AG04449 (cell line): ENCODE measurements around the gene EREG.

ENCODE experiments used
- CTCF ChIA-PET: fragments of 350-600 bp; formaldehyde crosslinking; extraction: SDS; loops from one replicate; lab custom pipeline; 2021; ENCODE audit warnings: antibody characterized with exemption; lab: Yijun Ruan, JAX
- POLR2A ChIA-PET: fragments of 400-600, 350-600 bp; formaldehyde crosslinking; extraction: SDS; loops from one replicate; lab custom pipeline; 2020; ENCODE audit warnings: antibody characterized with exemption, inconsistent platforms; lab: Yijun Ruan, JAX
- DNase-seq: peaks from one replicate; pipeline ENCODE4 v3.0.0-alpha.2; 2010; ENCODE audit warnings: low read depth, low spot score
- H3K4me3 ChIP-seq: 2 replicates; pipeline ENCODE4 v1.5.1; 2011; ENCODE audit warnings: low read depth, mild to moderate bottlenecking, control low read depth, low read length
- CTCF ChIP-seq: IDR thresholded peaks from one replicate; pipeline ENCODE4 v1.5.1; 2011; ENCODE audit warnings: mild to moderate bottlenecking, moderate library complexity, low read length, control low read depth, inconsistent platforms; ENCODE audit not compliant: insufficient read depth; ENCODE audit errors: missing control alignments

EREG gene

DNA sequence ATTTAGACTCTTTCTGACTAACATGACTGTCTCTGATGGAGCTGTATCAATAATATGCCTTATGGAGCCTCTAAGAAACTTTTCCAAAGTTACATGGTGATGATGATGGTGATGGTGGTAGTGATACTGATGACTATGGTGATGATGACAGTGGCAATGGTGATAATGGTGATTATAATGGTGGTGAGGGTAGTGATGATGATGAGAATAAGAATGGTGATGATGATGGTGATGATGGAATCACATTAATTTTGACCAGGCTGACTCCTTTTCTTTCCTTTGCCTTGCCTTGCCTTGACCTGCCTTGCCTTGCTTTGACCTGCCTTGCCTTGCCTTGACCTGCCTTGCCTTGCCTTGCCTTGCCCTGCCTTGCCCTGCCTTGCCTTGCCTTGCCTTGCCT is 48.3 kb downstream of the EREG start:
- ChIA-PET POLR2A (no interaction called here), CTCF (no interaction called here)
- H3K4me3 ChIP-seq, result no peak overlapping the region
- DNase-seq, result no peak
- TF ChIP-seq CTCF, result no peak

DNA sequence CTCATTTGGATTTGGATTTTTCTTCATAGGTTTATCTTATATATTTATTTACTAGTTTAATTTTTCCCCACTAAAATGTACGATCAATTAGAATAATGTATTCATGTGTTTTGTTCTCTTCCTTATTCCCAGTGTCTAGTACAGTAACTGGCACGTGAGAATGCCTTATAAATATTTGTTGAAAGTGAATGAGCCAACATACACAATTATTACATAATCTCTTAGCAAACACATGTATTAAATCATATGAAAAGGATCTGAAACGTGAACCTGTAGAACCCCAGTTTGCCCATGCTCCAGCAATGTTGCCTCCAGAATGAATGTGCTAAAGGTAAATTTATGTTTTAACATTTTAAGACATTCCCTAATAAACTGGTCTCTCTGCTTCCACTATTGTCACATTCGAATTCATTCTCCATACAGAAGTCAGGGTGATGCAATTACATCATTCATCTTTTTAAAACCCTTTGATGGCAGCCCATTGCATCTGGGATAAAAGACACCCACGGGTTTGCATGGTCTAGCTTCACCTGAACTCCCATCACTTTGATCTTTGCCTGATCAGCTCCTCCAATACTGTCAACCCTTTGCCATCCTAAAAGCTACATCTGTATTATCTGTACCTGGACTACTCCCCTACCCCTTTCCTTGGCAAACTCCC is 49.3 kb downstream of the EREG start:
- ChIA-PET CTCF (interaction anchor here (1.6 kb wide), 1 partner anchor 11 kb away, joined by 3 read pairs; no protein-coding TSS in a partner anchor), POLR2A (no interaction called here)
- no peak for TF ChIP-seq CTCF
- DNase-seq, result no peak
- H3K4me3 ChIP-seq, result no peak overlapping the region

DNA sequence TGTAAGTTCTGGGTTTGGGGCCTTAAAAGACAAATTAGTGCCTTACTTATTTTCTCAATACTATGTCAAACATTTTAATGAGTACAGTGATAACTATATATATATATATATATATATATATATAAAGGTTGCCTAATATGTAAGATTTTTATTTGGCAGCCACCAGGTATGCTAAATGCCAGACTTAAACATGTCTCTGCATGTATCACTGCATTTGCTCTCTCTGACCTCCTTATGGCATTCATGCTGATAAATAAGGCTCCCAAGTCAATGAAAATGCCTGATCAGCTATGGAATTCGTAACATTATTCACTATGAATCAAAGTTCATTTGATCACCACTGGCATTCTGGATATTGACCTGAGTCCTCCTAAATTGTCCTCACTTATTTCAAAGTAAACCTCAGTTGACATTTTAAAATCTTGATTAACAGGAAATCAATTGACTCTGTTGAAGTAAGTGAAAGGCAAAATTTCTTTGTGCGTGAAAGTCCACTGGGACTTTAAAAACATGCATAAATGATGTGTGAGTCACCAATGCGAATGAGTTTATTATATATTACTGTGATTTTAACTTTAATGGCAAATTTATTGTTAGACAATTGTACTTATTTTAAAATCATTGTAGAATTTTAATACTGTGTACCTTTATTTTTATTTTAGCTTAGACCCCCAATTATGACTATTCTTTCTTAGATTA is 50.8 kb downstream of the EREG start:
- ChIA-PET POLR2A (interaction anchor here (0.9 kb wide), 1 partner anchor 10 kb away, joined by 3 read pairs; no protein-coding TSS in a partner anchor), CTCF (interaction anchor here (1.4 to 1.6 kb wide), 2 partner anchors 12 to 20 kb away, joined by 3 read pairs; no protein-coding TSS in a partner anchor)
- TF ChIP-seq CTCF, result no peak
- DNase-seq, result no peak
- no peak overlapping the region for H3K4me3 ChIP-seq

DNA sequence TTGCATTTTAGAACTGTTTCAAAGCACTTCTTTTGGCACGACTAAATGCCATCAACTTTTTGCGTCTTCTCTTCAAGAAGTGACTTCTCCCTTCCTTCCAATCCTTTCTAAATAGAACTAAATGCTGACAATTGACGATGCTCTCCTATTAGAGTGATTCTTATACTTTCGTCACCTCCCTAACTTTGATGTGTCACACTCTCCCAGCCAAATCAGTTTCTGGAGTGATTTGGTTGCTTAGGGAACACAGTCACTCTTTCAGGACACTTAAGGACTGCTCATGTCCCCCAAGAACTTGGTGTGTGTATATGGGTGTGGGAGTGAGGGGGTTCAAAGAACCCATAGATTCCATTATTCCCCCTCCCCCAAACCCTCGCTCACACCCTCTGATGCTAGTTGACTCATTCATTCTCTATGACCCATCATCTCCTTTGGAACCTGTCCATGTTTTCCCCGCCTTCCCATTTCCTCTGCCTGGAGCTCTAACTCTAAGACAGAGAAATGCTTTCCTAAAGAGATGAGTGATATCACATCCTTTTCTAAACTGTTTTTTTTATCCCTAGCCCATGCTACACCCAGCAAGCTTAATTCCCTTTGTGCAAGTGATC is 53.2 kb downstream of the EREG start:
- no peak for TF ChIP-seq CTCF
- DNase-seq, result peak; percentile 29

GRCh38 chr4:74420863-74421262 is 55.9 kb downstream of the EREG start:
- no peak for DNase-seq
- no peak overlapping the region for H3K4me3 ChIP-seq
- POLR2A ChIA-PET, result no interaction called here
- TF ChIP-seq CTCF, result no peak
- CTCF ChIA-PET, result interaction anchor here (0.7 kb wide), 1 partner anchor 24 kb away, joined by 4 read pairs; the partner anchor contains the start of gene AREG

More for the DNA sequence above, 53.2 kb downstream of the EREG start:
- ChIA-PET POLR2A (no interaction called here), CTCF (interaction anchor here (0.8 kb wide), 1 partner anchor 97 kb away, joined by 3 read pairs; no protein-coding TSS in a partner anchor)
- no peak overlapping the region for H3K4me3 ChIP-seq

DNA sequence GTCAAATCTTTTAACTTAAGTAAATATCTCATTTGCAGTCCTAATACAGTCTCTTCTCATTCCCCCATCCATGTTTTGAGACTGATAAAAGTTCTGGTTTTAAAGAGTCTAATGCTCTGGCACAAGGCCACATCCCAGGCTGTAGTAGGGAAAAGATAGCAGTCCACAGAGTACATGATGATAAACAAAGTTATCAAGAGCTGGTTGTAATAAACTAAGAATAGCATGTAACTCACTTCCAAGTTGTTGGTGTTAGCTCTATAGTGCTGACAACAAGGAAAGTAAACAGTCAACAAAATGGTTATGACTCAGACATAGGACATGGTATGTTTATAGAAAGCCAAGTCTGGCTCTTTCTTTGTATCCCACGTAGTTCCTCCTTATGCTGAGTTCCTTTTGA is 58.2 kb downstream of the EREG start:
- H3K4me3 ChIP-seq, result no peak overlapping the region
- DNase-seq, result no peak
- ChIA-PET POLR2A (no interaction called here), CTCF (no interaction called here)
- TF ChIP-seq CTCF, result no peak
